GM18951 (cell line): ENCODE data around the gene ECD.

Source experiments
- POLR2A ChIP-seq: IDR thresholded peaks from 4 replicates; pipeline ENCODE4 v1.6.1; 2011; ENCODE audit warnings: mild to moderate bottlenecking; ENCODE audit not compliant: insufficient read length, insufficient read depth; ENCODE audit errors: extremely low read depth
- in situ Hi-C: fragments of 300-500 bp; cut with MboI; formaldehyde crosslinking; loops from one replicate; pipeline ENCODE4 v1.12.0; 2022; ENCODE audit warnings: low sequenced_read_pairs, mixed read lengths, inconsistent platforms; ENCODE audit not compliant: unreplicated experiment

The ECD gene

GRCh38 chr10:73167783-73168464 is at the start of gene ECD, which contains the start of gene FAM149B1:
Gene ECD, minus strand, starts transcription at chr10:73168008. Its CDS starts 4,071 bp downstream, at chr10:73163937.
Gene FAM149B1, plus strand, starts transcription at chr10:73168119. Its CDS starts 221 bp downstream, at chr10:73168340.
- in situ Hi-C loops, result loop anchor here (25.0 kb wide), 1 partner anchor 781 kb away; no protein-coding TSS in a partner anchor
- peak; percentile 96 for TF ChIP-seq POLR2A

GRCh38 chr10:73215749-73216148 is 47.9 kb upstream of the ECD start:
- no peak for TF ChIP-seq POLR2A
- in situ Hi-C loops, result no loop called here

GRCh38 chr10:73211106-73211811 is 43.5 kb upstream of the ECD start:
- in situ Hi-C loops, result no loop called here
- TF ChIP-seq POLR2A, result no peak

- in situ Hi-C loops, result no loop called here
- TF ChIP-seq POLR2A, result no peak
Observed at GRCh38 chr10:73210395-73211105, 42.7 kb upstream of the ECD start.

- no peak for TF ChIP-seq POLR2A
- in situ Hi-C loops, result no loop called here
Observed at GRCh38 chr10:73209705-73210104, 41.9 kb upstream of the ECD start.

GRCh38 chr10:73207883-73208282 is 40.1 kb upstream of the ECD start:
- in situ Hi-C loops, result no loop called here

GRCh38 chr10:73206385-73206784 is 38.6 kb upstream of the ECD start:
- in situ Hi-C loops, result no loop called here
- TF ChIP-seq POLR2A, result no peak

More at GRCh38 chr10:73207883-73208282, 40.1 kb upstream of the ECD start:
- TF ChIP-seq POLR2A, result no peak

- no peak for TF ChIP-seq POLR2A
- in situ Hi-C loops, result no loop called here
Observed at GRCh38 chr10:73205890-73206289, 38.1 kb upstream of the ECD start.

- TF ChIP-seq POLR2A, result no peak
- in situ Hi-C loops, result no loop called here
Observed at GRCh38 chr10:73205081-73205480, 37.3 kb upstream of the ECD start.

GRCh38 chr10:73190188-73190587 is 22.4 kb upstream of the ECD start:
- in situ Hi-C loops, result no loop called here
- TF ChIP-seq POLR2A, result no peak

- in situ Hi-C loops, result no loop called here
- TF ChIP-seq POLR2A, result no peak
Observed at GRCh38 chr10:73186266-73186665, 18.5 kb upstream of the ECD start.

- in situ Hi-C loops, result no loop called here
- no peak for TF ChIP-seq POLR2A
Observed at GRCh38 chr10:73183667-73184281, 16.0 kb upstream of the ECD start.

GRCh38 chr10:73182568-73182967 is 14.8 kb upstream of the ECD start:
- in situ Hi-C loops, result no loop called here

More at GRCh38 chr10:73182568-73182967, 14.8 kb upstream of the ECD start:
- no peak for TF ChIP-seq POLR2A
